Measurements from ENCODE around the gene PSPH. TPM values are rescaled to one million over a fixed set of nuclear protein-coding genes. Genes with fewer than 3 reads are reported as not detected.
"Not testable (repeated sequence)": the region's sequence is repeated elsewhere in the genome, so short reads cannot be mapped to it uniquely, and the experiment has no call there.

The PSPH gene
- polyA plus RNA-seq, 4 donors: 2.7 to 88.4 (median 16.6) TPM

DNA sequence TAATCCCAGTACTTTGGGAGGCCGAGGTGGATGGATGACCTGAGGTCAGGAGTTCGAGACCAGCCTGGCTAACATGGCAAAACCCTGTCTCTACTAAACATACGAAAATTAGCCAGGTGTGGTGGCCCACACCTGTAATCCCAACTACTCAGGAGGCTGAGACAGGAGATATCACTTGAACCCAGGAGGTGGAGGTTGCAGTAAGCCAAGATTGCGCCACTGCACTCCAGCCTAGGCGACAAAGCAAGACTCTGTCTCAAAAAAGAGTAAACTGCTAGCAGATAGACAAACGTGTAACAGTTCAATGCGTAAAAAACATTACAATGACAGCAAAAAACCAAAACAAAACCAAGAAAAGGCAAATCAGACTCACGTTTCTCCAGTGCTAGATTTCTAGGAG lies 19.7 kb downstream of the PSPH start:
- H3K27me3 ChIP-seq (ENCODE audit: control insufficient read depth in 3 of 3, insufficient read depth in 3 of 3, low read length in 3 of 3); DNase-seq; FAIRE-seq; H3K9me3 ChIP-seq (ENCODE audit: control insufficient read depth in 2 of 2, insufficient read depth in 1 of 2, low read depth in 1 of 2, low read length in 1 of 2): not testable (repeated sequence)
- WGBS, 3 donors: 80 to 84% (median 81%) methylated on average over 8 of the region's 8 CpGs
- peak overlapping the region in 1 of 3 donors; percentile 77 for H3K4me3 ChIP-seq (ENCODE audit: low read depth in 1 of 3, low read length in 3 of 3)
- H3K4me1 ChIP-seq (ENCODE audit: control insufficient read depth in 3 of 3, insufficient read depth in 2 of 3, low read depth in 1 of 3, low read length in 2 of 3): peaks cover 0 to 20% (median 0%) of the 10 kb centered on the region in 3 donors
- peak overlapping the region in 1 of 3 donors; percentile 66 for H3K27ac ChIP-seq (ENCODE audit: low read depth in 1 of 3, low read length in 2 of 3)
- H3K36me3 ChIP-seq (ENCODE audit: control insufficient read depth in 3 of 3, insufficient read depth in 2 of 3, low read depth in 1 of 3, low read length in 3 of 3): peaks cover 0 to 33% (median 0%) of the 10 kb centered on the region in 3 donors

- H3K27me3 ChIP-seq (ENCODE audit: control insufficient read depth in 3 of 3, insufficient read depth in 3 of 3, low read length in 3 of 3): no peaks in the 10 kb centered on the region
- WGBS, 3 donors: 88 to 95% (median 94%) methylated on average over 8 of the region's 8 CpGs
- FAIRE-seq: no peak
Observed at GRCh38 chr7:56030340-56030739, 20.9 kb downstream of the PSPH start.

DNA sequence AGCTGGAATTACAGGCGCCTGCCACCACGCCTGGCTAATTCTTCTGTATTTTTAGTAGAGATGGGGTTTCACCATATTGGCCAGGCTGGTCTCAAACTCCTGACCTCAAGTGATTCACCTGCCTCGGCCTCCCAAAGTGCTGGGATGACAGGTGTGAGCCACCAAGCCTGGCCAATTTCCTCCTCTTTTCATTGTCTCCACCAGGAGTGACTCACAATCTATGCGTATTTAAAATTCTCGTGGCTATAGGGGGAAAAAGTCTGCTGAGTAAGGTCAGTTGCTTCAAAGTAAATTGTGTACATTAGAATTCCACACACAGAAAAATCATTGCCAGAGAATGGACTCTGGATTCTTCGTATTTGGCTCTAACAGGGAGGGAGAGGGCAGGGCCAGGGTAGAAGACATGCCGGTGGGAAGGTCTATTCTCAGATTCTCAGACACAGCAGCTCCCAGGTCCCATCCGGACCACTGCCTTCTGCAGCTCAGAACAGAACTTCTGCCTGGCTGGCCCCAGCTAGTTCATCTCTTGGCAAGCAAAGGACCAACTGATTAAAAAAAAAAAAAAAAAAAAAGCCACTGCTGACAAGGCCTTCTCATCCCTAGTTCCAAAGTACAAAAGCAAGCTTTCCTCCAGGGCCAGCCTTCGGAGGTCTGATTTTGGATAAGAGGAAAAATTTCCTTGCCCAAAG lies 22.2 kb downstream of the PSPH start:
- H3K36me3 ChIP-seq (ENCODE audit: control insufficient read depth in 3 of 3, insufficient read depth in 2 of 3, low read depth in 1 of 3, low read length in 3 of 3): peaks cover 0 to 51% (median 0%) of the 10 kb centered on the region in 3 donors
- DNase-seq: peak; percentile 62 to 85
- no peaks in the 10 kb centered on the region for H3K9me3 ChIP-seq (ENCODE audit: control insufficient read depth in 2 of 2, insufficient read depth in 1 of 2, low read depth in 1 of 2, low read length in 1 of 2)
- H3K4me3 ChIP-seq (ENCODE audit: low read depth in 1 of 3, low read length in 3 of 3): no peak overlapping the region
- H3K27me3 ChIP-seq (ENCODE audit: control insufficient read depth in 3 of 3, insufficient read depth in 3 of 3, low read length in 3 of 3): no peaks in the 10 kb centered on the region
- H3K27ac ChIP-seq (ENCODE audit: low read depth in 1 of 3, low read length in 2 of 3): peak overlapping the region in 1 of 3 donors; percentile 72
- 36 to 73% (median 43%) methylated on average over 9 of the region's 9 CpGs for WGBS, 3 donors
- peaks cover 0 to 21% (median 0%) of the 10 kb centered on the region in 3 donors for H3K4me1 ChIP-seq (ENCODE audit: control insufficient read depth in 3 of 3, insufficient read depth in 2 of 3, low read depth in 1 of 3, low read length in 2 of 3)
- no peak for FAIRE-seq

More at GRCh38 chr7:56030340-56030739, 20.9 kb downstream of the PSPH start:
- Histone ChIP-seq H3K36me3 (ENCODE audit: control insufficient read depth in 3 of 3, insufficient read depth in 2 of 3, low read depth in 1 of 3, low read length in 3 of 3) (peaks cover 0 to 44% (median 0%) of the 10 kb centered on the region in 3 donors), H3K27ac (ENCODE audit: low read depth in 1 of 3, low read length in 2 of 3) (peak overlapping the region in 1 of 3 donors; percentile 72), H3K9me3 (ENCODE audit: control insufficient read depth in 2 of 2, insufficient read depth in 1 of 2, low read depth in 1 of 2, low read length in 1 of 2) (no peaks in the 10 kb centered on the region), H3K4me3 (ENCODE audit: low read depth in 1 of 3, low read length in 3 of 3) (no peak overlapping the region), H3K4me1 (ENCODE audit: control insufficient read depth in 3 of 3, insufficient read depth in 2 of 3, low read depth in 1 of 3, low read length in 2 of 3) (peaks cover 0 to 21% (median 0%) of the 10 kb centered on the region in 3 donors)
- no peak for DNase-seq

GRCh38 chr7:56026538-56026937 lies 24.7 kb downstream of the PSPH start:
- Histone ChIP-seq H3K4me3 (ENCODE audit: low read depth in 1 of 3, low read length in 3 of 3) (no peak overlapping the region), H3K4me1 (ENCODE audit: control insufficient read depth in 3 of 3, insufficient read depth in 2 of 3, low read depth in 1 of 3, low read length in 2 of 3) (peaks cover 0 to 19% (median 0%) of the 10 kb centered on the region in 3 donors), H3K36me3 (ENCODE audit: control insufficient read depth in 3 of 3, insufficient read depth in 2 of 3, low read depth in 1 of 3, low read length in 3 of 3) (peaks cover 0 to 66% (median 0%) of the 10 kb centered on the region in 3 donors), H3K27ac (ENCODE audit: low read depth in 1 of 3, low read length in 2 of 3) (no peak overlapping the region), H3K27me3 (ENCODE audit: control insufficient read depth in 3 of 3, insufficient read depth in 3 of 3, low read length in 3 of 3) (no peaks in the 10 kb centered on the region), H3K9me3 (ENCODE audit: control insufficient read depth in 2 of 2, insufficient read depth in 1 of 2, low read depth in 1 of 2, low read length in 1 of 2) (no peaks in the 10 kb centered on the region)
- FAIRE-seq (no peak), DNase-seq (no peak)
- WGBS, 3 donors: 17 to 91% (median 86%) methylated on average over 1 to 2 of the region's 2 CpGs

DNA sequence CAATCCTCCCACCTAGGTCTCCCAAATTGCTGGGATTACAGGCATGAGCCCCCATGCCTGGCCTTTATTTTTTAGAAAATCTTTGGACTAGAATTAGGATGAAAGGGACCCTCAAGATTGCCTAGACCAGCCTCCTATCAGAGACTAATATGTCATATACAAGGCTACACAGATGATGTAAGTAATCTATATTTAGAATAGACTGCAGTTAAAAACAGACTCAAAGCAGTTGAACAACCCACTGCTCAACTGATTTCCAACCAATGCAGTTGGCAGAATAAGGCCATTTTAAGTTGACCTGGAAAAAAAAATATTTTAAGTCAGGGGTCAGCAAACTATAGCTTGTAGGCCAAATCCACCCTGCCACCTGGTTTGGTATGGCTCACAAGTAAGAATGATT lies 27.7 kb downstream of the PSPH start:
- Histone ChIP-seq H3K4me1 (ENCODE audit: control insufficient read depth in 3 of 3, insufficient read depth in 2 of 3, low read depth in 1 of 3, low read length in 2 of 3) (peaks cover 0 to 23% (median 0%) of the 10 kb centered on the region in 3 donors), H3K36me3 (ENCODE audit: control insufficient read depth in 3 of 3, insufficient read depth in 2 of 3, low read depth in 1 of 3, low read length in 3 of 3) (peaks cover 0 to 79% (median 3%) of the 10 kb centered on the region in 3 donors), H3K9me3 (ENCODE audit: control insufficient read depth in 2 of 2, insufficient read depth in 1 of 2, low read depth in 1 of 2, low read length in 1 of 2) (no peaks in the 10 kb centered on the region), H3K27ac (ENCODE audit: low read depth in 1 of 3, low read length in 2 of 3) (no peak overlapping the region), H3K27me3 (ENCODE audit: control insufficient read depth in 3 of 3, insufficient read depth in 3 of 3, low read length in 3 of 3) (no peaks in the 10 kb centered on the region), H3K4me3 (ENCODE audit: low read depth in 1 of 3, low read length in 3 of 3) (no peak overlapping the region)
- no peak for DNase-seq
- no peak for FAIRE-seq

DNA sequence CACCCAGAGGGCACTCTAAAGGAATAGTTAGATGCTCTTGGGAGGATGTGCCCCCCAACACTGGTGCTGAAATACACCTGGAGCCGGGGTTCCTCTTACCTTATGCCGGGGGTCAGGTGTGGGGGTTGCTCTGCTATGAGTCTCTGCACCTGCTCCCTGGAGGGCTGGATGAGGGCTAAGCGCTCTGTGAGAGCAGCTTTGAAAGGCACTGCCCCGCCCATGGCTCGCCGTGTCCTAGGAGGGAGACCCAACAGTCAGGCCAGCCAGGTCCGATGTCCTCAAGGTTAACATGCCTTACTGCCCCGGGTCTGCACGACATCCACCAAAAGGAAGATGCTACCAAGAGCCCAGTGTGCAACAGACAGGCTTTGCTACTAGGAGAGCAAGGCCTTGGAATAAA lies 31.7 kb downstream of the PSPH start:
- no peak for FAIRE-seq
- Histone ChIP-seq H3K27me3 (ENCODE audit: control insufficient read depth in 3 of 3, insufficient read depth in 3 of 3, low read length in 3 of 3) (no peaks in the 10 kb centered on the region), H3K36me3 (ENCODE audit: control insufficient read depth in 3 of 3, insufficient read depth in 2 of 3, low read depth in 1 of 3, low read length in 3 of 3) (peaks cover 0 to 75% (median 4%) of the 10 kb centered on the region in 3 donors), H3K4me3 (ENCODE audit: low read depth in 1 of 3, low read length in 3 of 3) (no peak overlapping the region), H3K4me1 (ENCODE audit: control insufficient read depth in 3 of 3, insufficient read depth in 2 of 3, low read depth in 1 of 3, low read length in 2 of 3) (peaks cover 0 to 11% (median 0%) of the 10 kb centered on the region in 3 donors), H3K27ac (ENCODE audit: low read depth in 1 of 3, low read length in 2 of 3) (peak overlapping the region in 1 of 3 donors; percentile 13), H3K9me3 (ENCODE audit: control insufficient read depth in 2 of 2, insufficient read depth in 1 of 2, low read depth in 1 of 2, low read length in 1 of 2) (no peaks in the 10 kb centered on the region)
- no peak for DNase-seq
- 46 to 80% (median 61%) methylated on average over 9 of the region's 9 CpGs for WGBS, 3 donors

DNA sequence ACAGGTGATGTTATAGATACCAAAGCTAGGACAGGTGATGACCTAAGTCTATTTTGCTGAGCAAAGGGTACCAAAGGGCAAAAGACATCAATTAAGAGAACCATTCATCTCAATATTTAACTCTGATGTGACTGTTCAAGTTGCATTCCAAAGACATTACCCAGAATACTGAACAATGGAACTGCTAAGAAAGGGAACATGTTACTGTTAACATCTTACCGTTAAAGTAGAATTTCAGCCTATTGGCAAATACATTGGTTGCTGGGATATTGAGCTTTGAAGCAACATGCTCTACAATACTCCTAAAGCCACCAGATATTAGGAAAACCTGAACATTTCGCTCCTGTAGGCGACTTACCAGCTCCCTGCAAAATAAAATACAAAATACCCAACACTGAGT lies 34.2 kb downstream of the PSPH start:
- not testable (repeated sequence) for FAIRE-seq; H3K4me3 ChIP-seq (ENCODE audit: low read depth in 1 of 3, low read length in 3 of 3); DNase-seq; H3K27ac ChIP-seq (ENCODE audit: low read depth in 1 of 3, low read length in 2 of 3); H3K27me3 ChIP-seq (ENCODE audit: control insufficient read depth in 3 of 3, insufficient read depth in 3 of 3, low read length in 3 of 3); H3K9me3 ChIP-seq (ENCODE audit: control insufficient read depth in 2 of 2, insufficient read depth in 1 of 2, low read depth in 1 of 2, low read length in 1 of 2)
- 86 to 97% (median 92%) methylated on average over 3 of the region's 3 CpGs for WGBS, 3 donors
- H3K4me1 ChIP-seq (ENCODE audit: control insufficient read depth in 3 of 3, insufficient read depth in 2 of 3, low read depth in 1 of 3, low read length in 2 of 3): peaks cover 0 to 11% (median 0%) of the 10 kb centered on the region in 3 donors
- peaks cover 0 to 80% (median 4%) of the 10 kb centered on the region in 3 donors for H3K36me3 ChIP-seq (ENCODE audit: control insufficient read depth in 3 of 3, insufficient read depth in 2 of 3, low read depth in 1 of 3, low read length in 3 of 3)

- Histone ChIP-seq H3K4me1 (ENCODE audit: control insufficient read depth in 3 of 3, insufficient read depth in 2 of 3, low read depth in 1 of 3, low read length in 2 of 3) (peaks cover 0 to 19% (median 0%) of the 10 kb centered on the region in 3 donors), H3K9me3 (ENCODE audit: control insufficient read depth in 2 of 2, insufficient read depth in 1 of 2, low read depth in 1 of 2, low read length in 1 of 2) (no peaks in the 10 kb centered on the region), H3K36me3 (ENCODE audit: control insufficient read depth in 3 of 3, insufficient read depth in 2 of 3, low read depth in 1 of 3, low read length in 3 of 3) (peaks cover 0 to 38% (median 0%) of the 10 kb centered on the region in 3 donors), H3K27ac (ENCODE audit: low read depth in 1 of 3, low read length in 2 of 3) (no peak overlapping the region), H3K4me3 (ENCODE audit: low read depth in 1 of 3, low read length in 3 of 3) (no peak overlapping the region), H3K27me3 (ENCODE audit: control insufficient read depth in 3 of 3, insufficient read depth in 3 of 3, low read length in 3 of 3) (no peaks in the 10 kb centered on the region)
- DNase-seq (no peak), FAIRE-seq (no peak)
- WGBS, 3 donors: 22 to 67% (median 41%) methylated on average over 7 of the region's 7 CpGs
Observed at GRCh38 chr7:56009695-56010094, 41.5 kb downstream of the PSPH start.
